Measurements from ENCODE around the gene CCL25.
"Not testable (repeated sequence)": the region's sequence is repeated elsewhere in the genome, so short reads cannot be mapped to it uniquely, and the experiment has no call there.

The CCL25 gene

DNA sequence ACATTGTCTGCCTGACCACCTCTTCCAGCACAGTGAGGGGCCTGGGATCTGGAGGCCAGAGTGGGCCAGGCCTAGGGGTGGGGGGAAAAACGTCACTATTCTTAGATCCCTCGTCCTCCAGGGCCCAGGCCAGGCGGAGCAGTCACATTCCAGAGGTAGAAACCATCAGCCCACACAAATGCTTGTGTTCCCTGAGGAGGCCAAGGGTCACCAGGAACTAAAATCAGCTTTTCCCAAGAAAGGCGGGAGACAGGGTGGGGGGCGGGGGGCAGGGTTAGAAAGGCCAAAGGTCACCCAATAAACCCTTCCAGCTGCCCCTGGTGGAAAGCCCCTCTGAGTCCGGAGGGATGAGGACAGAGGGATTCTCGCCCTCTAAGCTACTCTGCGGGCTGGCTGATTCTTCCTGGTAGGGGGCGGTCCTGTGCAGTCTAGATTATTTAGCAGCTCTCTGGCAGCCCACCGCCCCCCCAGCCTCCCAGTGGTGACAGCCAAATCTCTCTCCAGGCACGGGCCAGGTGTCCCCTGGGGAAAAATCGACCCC, 23.5 kb upstream of the CCL25 start:
- Histone ChIP-seq H3K4me3 (ENCODE audit: low read length) (no peak overlapping the region), H3K4me2 (ENCODE audit: low read length) (no peak overlapping the region), H3K4me1 (ENCODE audit: control insufficient read depth, insufficient read depth, low read length) (no peaks in the 10 kb centered on the region), H3K9me3 (replicated peaks; ENCODE audit: low read length) (no peaks in the 10 kb centered on the region), H3K9ac (ENCODE audit: low read depth, low read length) (no peak overlapping the region), H3K36me3 (ENCODE audit: insufficient read depth, low read length) (no peaks in the 10 kb centered on the region), H3K27me3 (ENCODE audit: control insufficient read depth, insufficient read depth, low read length) (peaks cover 4% of the 10 kb centered on the region)

DNA sequence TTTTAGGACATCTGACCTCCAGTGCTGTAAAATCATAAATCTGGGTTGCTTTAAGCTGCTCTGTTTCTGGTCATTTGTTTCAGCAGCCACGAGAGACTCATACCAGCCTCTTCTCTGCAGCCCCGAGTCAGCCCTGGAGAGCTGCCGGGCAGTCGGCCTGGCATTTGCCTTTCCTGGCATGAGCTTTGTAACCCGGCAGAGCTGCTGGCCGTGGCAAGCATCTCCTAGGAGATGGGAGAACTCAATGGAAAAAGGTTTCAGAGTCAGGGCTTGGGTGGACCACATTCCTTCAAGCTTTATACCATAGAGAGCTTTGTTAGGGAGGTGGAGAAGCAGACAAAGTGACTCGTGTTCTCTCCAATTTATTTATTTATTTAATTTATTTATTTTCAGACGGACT, 21.6 kb upstream of the CCL25 start:
- Histone ChIP-seq H3K27me3 (ENCODE audit: control insufficient read depth, insufficient read depth, low read length) (peaks cover 4% of the 10 kb centered on the region), H3K9me3 (replicated peaks; ENCODE audit: low read length) (no peaks in the 10 kb centered on the region), H3K4me2 (ENCODE audit: low read length) (no peak overlapping the region), H3K9ac (ENCODE audit: low read depth, low read length) (no peak overlapping the region), H3K36me3 (ENCODE audit: insufficient read depth, low read length) (no peaks in the 10 kb centered on the region), H3K4me3 (ENCODE audit: low read length) (no peak overlapping the region), H3K4me1 (ENCODE audit: control insufficient read depth, insufficient read depth, low read length) (no peaks in the 10 kb centered on the region)

DNA sequence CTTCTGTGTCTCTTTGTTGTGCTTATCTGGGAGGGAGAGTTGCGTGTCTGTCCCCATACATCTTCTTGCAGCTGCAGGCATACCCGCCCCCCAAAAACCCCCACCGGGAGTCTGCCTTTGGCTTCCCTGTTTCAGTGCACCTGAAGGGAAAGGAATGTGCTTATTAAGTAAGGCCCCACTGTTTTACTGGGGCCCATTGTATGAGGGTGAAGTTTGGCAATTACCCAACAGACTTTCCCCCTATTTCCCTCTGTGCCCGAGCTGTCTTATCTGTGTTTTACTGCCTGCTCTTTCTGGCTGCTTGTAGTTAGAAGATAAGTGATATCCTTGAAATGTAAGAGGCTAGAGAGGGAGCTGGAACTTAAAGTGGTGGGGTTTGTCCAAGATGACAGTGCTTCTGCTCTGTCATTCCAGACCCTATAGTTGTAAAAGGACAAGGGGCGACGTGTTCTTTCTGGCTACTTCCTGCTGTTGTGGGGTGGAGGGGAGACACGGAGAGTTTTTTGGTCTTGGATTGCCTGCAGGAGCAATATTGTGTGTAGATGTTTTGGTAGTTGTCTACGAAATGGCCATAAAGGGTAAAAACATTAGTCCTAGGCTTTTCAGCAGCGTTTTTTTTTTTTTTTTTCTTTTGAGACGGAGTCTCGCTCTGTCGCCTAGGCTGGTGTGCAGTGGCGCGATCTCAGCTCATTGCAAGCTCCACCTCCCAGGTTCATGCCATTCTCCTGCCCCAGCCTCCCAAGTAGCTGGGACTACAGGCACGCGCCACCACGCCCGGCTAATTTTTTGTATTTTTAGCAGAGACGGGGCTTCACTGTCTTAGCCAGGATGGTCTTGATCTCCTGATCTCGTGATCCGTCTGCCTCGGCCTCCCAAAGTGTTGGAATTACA, 19.0 kb upstream of the CCL25 start:
- H3K9me3 ChIP-seq (replicated peaks; ENCODE audit: low read length); H3K4me1 ChIP-seq (ENCODE audit: control insufficient read depth, insufficient read depth, low read length); H3K36me3 ChIP-seq (ENCODE audit: insufficient read depth, low read length); H3K4me3 ChIP-seq (ENCODE audit: low read length); H3K27me3 ChIP-seq (ENCODE audit: control insufficient read depth, insufficient read depth, low read length); H3K4me2 ChIP-seq (ENCODE audit: low read length); H3K9ac ChIP-seq (ENCODE audit: low read depth, low read length): not testable (repeated sequence)

DNA sequence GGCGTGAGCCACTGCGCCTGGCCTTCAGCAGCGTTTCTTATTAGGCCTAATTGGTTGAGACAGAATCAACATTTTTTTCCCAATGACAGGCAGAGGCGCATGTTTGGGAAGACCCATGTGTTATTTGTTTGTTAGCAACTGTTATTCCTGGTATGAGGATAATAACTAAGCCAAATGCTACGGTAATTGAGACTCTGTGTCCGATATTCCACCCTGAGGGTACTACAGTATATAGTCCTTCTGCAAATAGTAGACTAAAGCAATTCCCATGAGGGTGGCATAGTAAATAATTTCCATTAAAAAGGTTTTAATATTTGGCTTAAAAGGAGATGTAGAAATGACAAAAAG, 18.4 kb upstream of the CCL25 start:
- Histone ChIP-seq H3K9me3 (replicated peaks; ENCODE audit: low read length) (no peaks in the 10 kb centered on the region), H3K9ac (ENCODE audit: low read depth, low read length) (no peak overlapping the region), H3K36me3 (ENCODE audit: insufficient read depth, low read length) (no peaks in the 10 kb centered on the region)

DNA sequence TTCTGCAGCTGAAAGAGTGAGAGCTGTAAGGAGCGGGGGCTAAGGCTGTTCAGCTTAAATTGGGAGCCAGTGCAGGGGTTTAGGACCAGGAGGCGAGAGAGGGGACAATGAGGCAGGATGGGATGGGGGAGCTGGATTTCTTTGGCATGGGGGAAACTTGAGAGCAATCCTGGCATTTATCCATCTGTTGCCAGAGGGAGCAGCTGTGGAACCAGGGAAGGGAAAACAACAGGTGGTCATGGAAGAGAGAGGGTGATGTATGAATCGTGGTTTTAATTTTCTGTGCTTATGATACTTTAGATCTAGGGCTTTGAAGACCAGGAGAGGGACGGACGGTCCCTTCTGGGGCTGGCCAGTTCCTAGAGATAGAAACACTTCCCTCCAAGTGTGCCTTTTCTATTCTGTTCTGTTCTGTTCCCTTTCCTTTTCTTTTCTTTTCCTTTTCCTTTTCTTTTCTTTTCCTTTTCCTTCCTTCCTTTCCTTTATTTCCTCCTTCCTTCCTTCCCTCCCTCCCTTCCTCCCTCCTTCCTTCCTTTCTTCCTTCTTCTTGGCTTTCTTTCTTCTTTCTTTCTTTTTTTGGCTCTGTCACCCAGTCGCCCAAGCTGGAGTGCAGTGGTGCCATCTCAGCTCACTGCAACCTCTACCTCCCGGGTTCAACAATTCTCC, 16.0 kb upstream of the CCL25 start:
- H3K9me3 ChIP-seq (replicated peaks; ENCODE audit: low read length): no peaks in the 10 kb centered on the region
- no peak overlapping the region for H3K9ac ChIP-seq (ENCODE audit: low read depth, low read length)
- peaks cover 5% of the 10 kb centered on the region for H3K4me1 ChIP-seq (ENCODE audit: control insufficient read depth, insufficient read depth, low read length)
- peaks cover 9% of the 10 kb centered on the region for H3K27me3 ChIP-seq (ENCODE audit: control insufficient read depth, insufficient read depth, low read length)
- H3K36me3 ChIP-seq (ENCODE audit: insufficient read depth, low read length): no peaks in the 10 kb centered on the region
- peak overlapping the region; percentile 2 for H3K4me2 ChIP-seq (ENCODE audit: low read length)
- H3K4me3 ChIP-seq (ENCODE audit: low read length): no peak overlapping the region

More for the DNA sequence above, 18.4 kb upstream of the CCL25 start:
- Histone ChIP-seq H3K4me1 (ENCODE audit: control insufficient read depth, insufficient read depth, low read length) (peaks cover 5% of the 10 kb centered on the region), H3K4me3 (ENCODE audit: low read length) (no peak overlapping the region), H3K4me2 (ENCODE audit: low read length) (no peak overlapping the region), H3K27me3 (ENCODE audit: control insufficient read depth, insufficient read depth, low read length) (peaks cover 10% of the 10 kb centered on the region)

DNA sequence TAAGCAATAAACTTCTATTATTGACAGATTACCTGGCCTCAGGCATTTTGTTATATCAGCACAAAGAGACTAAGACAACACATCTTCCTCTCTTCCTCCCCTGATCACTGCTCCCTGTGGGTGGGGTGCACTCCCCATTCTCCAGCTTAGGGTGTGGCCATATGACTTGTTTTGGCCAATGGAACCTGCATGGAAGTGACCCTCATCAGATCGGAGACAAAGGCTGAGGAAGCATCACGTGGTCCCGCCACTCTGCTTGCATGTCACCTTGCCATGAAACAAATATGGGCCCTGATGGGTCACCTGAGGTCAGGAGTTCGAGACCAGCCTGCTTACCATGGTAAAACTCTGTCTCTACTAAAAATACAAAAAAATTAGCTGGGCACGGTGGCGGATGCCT, 13.7 kb upstream of the CCL25 start:
- Histone ChIP-seq H3K9me3 (replicated peaks; ENCODE audit: low read length) (no peaks in the 10 kb centered on the region), H3K27me3 (ENCODE audit: control insufficient read depth, insufficient read depth, low read length) (peaks cover 6% of the 10 kb centered on the region), H3K4me3 (ENCODE audit: low read length) (no peak overlapping the region), H3K4me2 (ENCODE audit: low read length) (no peak overlapping the region), H3K4me1 (ENCODE audit: control insufficient read depth, insufficient read depth, low read length) (peaks cover 5% of the 10 kb centered on the region), H3K36me3 (ENCODE audit: insufficient read depth, low read length) (no peaks in the 10 kb centered on the region), H3K9ac (ENCODE audit: low read depth, low read length) (no peak overlapping the region)

DNA sequence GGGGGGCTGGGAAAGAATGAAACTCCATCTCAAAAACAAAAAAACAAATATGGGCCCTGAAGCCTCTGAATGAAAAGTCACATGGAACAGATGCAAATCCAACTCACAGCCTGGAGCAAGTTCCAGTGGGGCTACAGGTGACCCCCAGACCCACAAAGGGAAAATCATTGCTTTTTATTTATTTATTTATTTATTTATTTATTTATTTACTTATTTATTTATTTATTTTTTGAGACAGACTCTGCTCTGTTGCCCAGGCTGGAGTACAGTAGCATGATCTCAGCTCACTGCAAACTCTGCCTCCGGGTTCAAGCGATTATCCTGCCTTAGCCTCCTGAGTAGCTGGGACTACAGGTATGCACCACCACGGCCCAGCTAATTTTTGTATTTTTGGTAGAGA, 13.3 kb upstream of the CCL25 start:
- H3K27me3 ChIP-seq (ENCODE audit: control insufficient read depth, insufficient read depth, low read length): peaks cover 6% of the 10 kb centered on the region
- no peak overlapping the region for H3K4me3 ChIP-seq (ENCODE audit: low read length)
- no peak overlapping the region for H3K9ac ChIP-seq (ENCODE audit: low read depth, low read length)
- peaks cover 5% of the 10 kb centered on the region for H3K4me1 ChIP-seq (ENCODE audit: control insufficient read depth, insufficient read depth, low read length)
- no peak overlapping the region for H3K4me2 ChIP-seq (ENCODE audit: low read length)
- H3K9me3 ChIP-seq (replicated peaks; ENCODE audit: low read length): no peaks in the 10 kb centered on the region
- no peaks in the 10 kb centered on the region for H3K36me3 ChIP-seq (ENCODE audit: insufficient read depth, low read length)

DNA sequence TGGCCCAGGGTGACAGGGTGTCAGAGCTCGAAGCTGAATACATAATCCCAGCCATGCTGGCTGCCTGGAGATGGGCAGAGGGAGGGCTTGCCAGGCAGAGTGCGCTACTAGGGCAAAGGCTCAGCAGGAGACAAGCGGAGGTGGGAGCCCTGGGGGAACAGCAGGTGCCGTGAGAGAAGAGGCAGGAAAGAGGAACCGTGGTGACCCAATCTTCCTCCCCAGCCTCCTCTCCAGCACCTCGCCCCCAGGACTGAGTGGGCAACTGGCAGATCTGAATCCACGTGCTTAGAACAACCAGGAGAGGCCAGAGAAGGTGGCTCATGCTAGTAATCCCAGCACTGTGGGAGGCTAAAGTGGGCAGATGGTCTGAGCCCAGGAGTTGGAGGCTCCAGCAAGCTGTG, 11.0 kb upstream of the CCL25 start:
- Histone ChIP-seq H3K36me3 (ENCODE audit: insufficient read depth, low read length) (no peaks in the 10 kb centered on the region), H3K4me1 (ENCODE audit: control insufficient read depth, insufficient read depth, low read length) (peaks cover 2% of the 10 kb centered on the region), H3K9ac (ENCODE audit: low read depth, low read length) (no peak overlapping the region), H3K4me2 (ENCODE audit: low read length) (no peak overlapping the region), H3K27me3 (ENCODE audit: control insufficient read depth, insufficient read depth, low read length) (peaks cover under 1% of the 10 kb centered on the region), H3K9me3 (replicated peaks; ENCODE audit: low read length) (no peaks in the 10 kb centered on the region), H3K4me3 (ENCODE audit: low read length) (no peak overlapping the region)

DNA sequence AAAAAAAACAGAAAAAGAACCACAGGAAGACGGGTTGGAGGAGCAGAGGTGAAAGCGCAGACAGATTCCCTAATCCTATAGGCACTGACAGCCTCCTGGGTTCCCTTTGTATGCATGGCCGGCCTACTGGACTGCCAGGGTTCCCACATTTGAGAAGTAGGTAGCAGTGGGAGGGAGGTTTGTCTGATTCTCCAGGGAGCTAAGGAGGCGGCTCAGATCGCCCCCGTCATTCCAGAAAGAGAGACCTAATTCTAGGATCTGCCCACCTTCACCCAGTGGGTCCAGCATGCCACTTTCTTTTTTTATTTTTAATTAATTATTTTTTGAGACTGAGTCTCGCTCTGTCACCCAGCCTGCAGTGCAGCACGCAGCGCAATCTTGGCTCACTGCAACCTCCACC, 9.7 kb upstream of the CCL25 start:
- Histone ChIP-seq H3K4me1 (ENCODE audit: control insufficient read depth, insufficient read depth, low read length) (no peaks in the 10 kb centered on the region), H3K9me3 (replicated peaks; ENCODE audit: low read length) (no peaks in the 10 kb centered on the region), H3K4me2 (ENCODE audit: low read length) (no peak overlapping the region), H3K36me3 (ENCODE audit: insufficient read depth, low read length) (no peaks in the 10 kb centered on the region), H3K9ac (ENCODE audit: low read depth, low read length) (no peak overlapping the region), H3K4me3 (ENCODE audit: low read length) (no peak overlapping the region), H3K27me3 (ENCODE audit: control insufficient read depth, insufficient read depth, low read length) (no peaks in the 10 kb centered on the region)

DNA sequence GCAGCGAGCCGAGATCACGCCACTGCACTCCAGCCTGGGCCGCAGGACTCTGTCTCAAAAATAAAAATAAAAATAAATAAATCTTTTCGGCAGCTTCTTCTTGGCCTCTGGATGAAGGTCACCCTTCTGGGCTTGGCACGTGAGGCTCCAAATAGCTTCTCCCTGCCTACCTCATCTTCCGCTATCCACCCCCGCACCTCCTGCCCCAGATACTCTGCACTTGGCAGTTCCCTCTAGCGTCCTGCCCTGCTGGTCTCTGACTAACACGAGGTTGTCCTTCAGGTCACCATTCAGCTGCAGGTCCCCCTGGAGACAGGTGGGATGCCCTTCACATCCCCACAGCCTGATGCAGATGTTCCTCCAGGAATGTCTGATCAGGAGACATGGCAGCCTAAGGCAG, 8.5 kb upstream of the CCL25 start:
- Histone ChIP-seq H3K4me3 (ENCODE audit: low read length) (no peak overlapping the region), H3K4me1 (ENCODE audit: control insufficient read depth, insufficient read depth, low read length) (no peaks in the 10 kb centered on the region), H3K9me3 (replicated peaks; ENCODE audit: low read length) (no peaks in the 10 kb centered on the region), H3K9ac (ENCODE audit: low read depth, low read length) (no peak overlapping the region), H3K4me2 (ENCODE audit: low read length) (no peak overlapping the region), H3K27me3 (ENCODE audit: control insufficient read depth, insufficient read depth, low read length) (no peaks in the 10 kb centered on the region), H3K36me3 (ENCODE audit: insufficient read depth, low read length) (no peaks in the 10 kb centered on the region)

DNA sequence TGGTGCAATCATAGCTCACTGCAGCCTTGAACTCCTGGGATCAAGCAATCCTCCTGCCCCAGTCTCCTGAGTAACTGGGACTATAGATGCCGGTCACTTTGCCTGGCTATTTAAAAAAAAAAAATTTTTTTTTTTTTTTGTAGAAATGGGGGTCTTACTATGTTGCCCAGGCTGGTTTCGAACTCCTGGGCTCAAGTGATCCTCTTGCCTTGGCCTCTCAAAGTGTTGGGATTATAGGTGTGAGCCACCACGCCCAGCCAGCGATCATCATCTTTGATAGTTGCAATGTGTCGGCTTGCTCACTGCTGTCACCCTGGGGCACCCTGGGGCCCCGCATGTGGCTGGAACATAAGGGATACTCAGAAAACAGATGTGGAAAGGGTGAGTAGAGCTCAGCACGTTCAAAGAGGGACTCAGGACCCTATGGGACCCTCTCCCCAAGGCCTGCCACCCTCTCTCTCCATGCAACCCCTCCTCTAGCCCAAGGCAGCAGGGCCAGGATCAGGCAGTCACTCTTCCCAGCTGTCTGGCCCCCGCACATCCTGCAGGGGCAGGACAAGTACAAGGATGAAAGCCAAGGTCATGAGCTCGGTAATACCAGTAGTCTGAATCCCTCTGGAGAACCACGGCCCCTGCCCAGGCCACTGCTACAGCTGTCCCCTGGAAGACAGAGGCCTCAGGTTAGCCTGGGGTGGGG, 6.5 kb upstream of the CCL25 start:
- Histone ChIP-seq H3K4me1 (ENCODE audit: control insufficient read depth, insufficient read depth, low read length) (peaks cover 4% of the 10 kb centered on the region), H3K9me3 (replicated peaks; ENCODE audit: low read length) (no peaks in the 10 kb centered on the region), H3K27me3 (ENCODE audit: control insufficient read depth, insufficient read depth, low read length) (peaks cover 3% of the 10 kb centered on the region), H3K9ac (ENCODE audit: low read depth, low read length) (no peak overlapping the region), H3K4me2 (ENCODE audit: low read length) (no peak overlapping the region), H3K4me3 (ENCODE audit: low read length) (no peak overlapping the region), H3K36me3 (ENCODE audit: insufficient read depth, low read length) (no peaks in the 10 kb centered on the region)

Measured in skeletal muscle satellite cell (primary cell).